Measurements from ENCODE around the gene PSMB9. TPM values are rescaled to one million over a fixed set of nuclear protein-coding genes. Genes with fewer than 3 reads are reported as not detected.

Gene PSMB9
- total RNA-seq, 2 experiments from 2014 or later: 296 to 302 TPM

- peaks cover 53% of the 10 kb centered on the region for H3K4me1 Mint-ChIP-seq (ENCODE audit: low read depth)
- peaks cover 63% of the 10 kb centered on the region for H3K36me3 Mint-ChIP-seq
- no peaks in the 10 kb centered on the region for H3K27me3 Mint-ChIP-seq
- intact Hi-C loops (cut with micrococcal nuclease): no loop called here
- H3K9me3 Mint-ChIP-seq: no peaks in the 10 kb centered on the region
- no peak for DNase-seq
- ChIA-PET POLR2A (interaction anchor here (2.6 kb wide), 1 partner anchor 8 kb away, joined by 11 read pairs; the partner anchor contains the start of gene TAP2), CTCF (interaction anchor here (1.1 to 4.6 kb wide), 3 partner anchors 9 to 39 kb away, joined by 3 to 41 read pairs (median 24); partner anchors contain the start of genes PSMB9, TAP1 and TAP2)
- H3K4me3 Mint-ChIP-seq: no peak overlapping the region
- no peak overlapping the region for H3K27ac Mint-ChIP-seq
Measured at GRCh38 chr6:32829495-32829894, 24.5 kb upstream of the PSMB9 start.

- H3K9me3 Mint-ChIP-seq: no peaks in the 10 kb centered on the region
- intact Hi-C loops (cut with micrococcal nuclease): no loop called here
- CTCF ChIA-PET: no interaction called here
- no peak overlapping the region for H3K4me3 Mint-ChIP-seq
- no peak for DNase-seq
- peaks cover 69% of the 10 kb centered on the region for H3K36me3 Mint-ChIP-seq
- H3K4me1 Mint-ChIP-seq (ENCODE audit: low read depth): peaks cover 59% of the 10 kb centered on the region
- no peaks in the 10 kb centered on the region for H3K27me3 Mint-ChIP-seq
- POLR2A ChIA-PET: no interaction called here
- no peak overlapping the region for H3K27ac Mint-ChIP-seq
Measured at GRCh38 chr6:32830017-32830416, 24.0 kb upstream of the PSMB9 start.

GRCh38 chr6:32830936-32831335 lies 23.1 kb upstream of the PSMB9 start:
- no peaks in the 10 kb centered on the region for H3K9me3 Mint-ChIP-seq
- POLR2A ChIA-PET: no interaction called here
- no peak overlapping the region for H3K4me3 Mint-ChIP-seq
- H3K4me1 Mint-ChIP-seq (ENCODE audit: low read depth): peaks cover 68% of the 10 kb centered on the region
- no peak for DNase-seq
- intact Hi-C loops (cut with micrococcal nuclease): no loop called here
- CTCF ChIA-PET: no interaction called here
- H3K36me3 Mint-ChIP-seq: peaks cover 78% of the 10 kb centered on the region
- no peaks in the 10 kb centered on the region for H3K27me3 Mint-ChIP-seq
- no peak overlapping the region for H3K27ac Mint-ChIP-seq

- ChIA-PET POLR2A (no interaction called here), CTCF (interaction anchor here (4.2 kb wide), 1 partner anchor 36 kb away, joined by 19 read pairs; no protein-coding TSS in a partner anchor)
- peaks cover 89% of the 10 kb centered on the region for H3K36me3 Mint-ChIP-seq
- no peak for DNase-seq
- H3K4me1 Mint-ChIP-seq (ENCODE audit: low read depth): peaks cover 70% of the 10 kb centered on the region
- no peaks in the 10 kb centered on the region for H3K27me3 Mint-ChIP-seq
- intact Hi-C loops (cut with micrococcal nuclease): no loop called here
- no peaks in the 10 kb centered on the region for H3K9me3 Mint-ChIP-seq
- H3K4me3 Mint-ChIP-seq: no peak overlapping the region
- no peak overlapping the region for H3K27ac Mint-ChIP-seq
Measured at GRCh38 chr6:32832535-32832934, 21.5 kb upstream of the PSMB9 start.

- ChIA-PET CTCF (interaction anchor here (4.2 kb wide), 1 partner anchor 35 kb away, joined by 19 read pairs; no protein-coding TSS in a partner anchor), POLR2A (interaction anchor here (0.7 to 1.6 kb wide), 2 partner anchors 11 to 138 kb away, joined by 3 to 4 read pairs; no protein-coding TSS in a partner anchor)
- no peak for DNase-seq
- H3K27ac Mint-ChIP-seq: peak overlapping the region; percentile 8
- H3K27me3 Mint-ChIP-seq: no peaks in the 10 kb centered on the region
- intact Hi-C loops (cut with micrococcal nuclease): no loop called here
- peaks cover 84% of the 10 kb centered on the region for H3K36me3 Mint-ChIP-seq
- peaks cover 62% of the 10 kb centered on the region for H3K4me1 Mint-ChIP-seq (ENCODE audit: low read depth)
- H3K4me3 Mint-ChIP-seq: peak overlapping the region; percentile 21
- H3K9me3 Mint-ChIP-seq: no peaks in the 10 kb centered on the region
Measured at GRCh38 chr6:32833664-32834063, 20.3 kb upstream of the PSMB9 start.

- ChIA-PET POLR2A (interaction anchor here (0.7 kb wide), 1 partner anchor 18 kb away, joined by 3 read pairs; the partner anchor contains the start of genes PSMB9 and TAP1), CTCF (interaction anchor here (0.7 to 4.2 kb wide), 3 partner anchors 9 to 33 kb away, joined by 3 to 19 read pairs (median 4); partner anchors contain the start of gene TAP1)
- Mint-ChIP-seq H3K27me3 (no peaks in the 10 kb centered on the region), H3K9me3 (no peaks in the 10 kb centered on the region), H3K4me1 (ENCODE audit: low read depth) (peaks cover 67% of the 10 kb centered on the region), H3K27ac (peak overlapping the region; percentile 8), H3K4me3 (peak overlapping the region; percentile 73), H3K36me3 (peaks cover 73% of the 10 kb centered on the region)
- DNase-seq: no peak
- intact Hi-C loops (cut with micrococcal nuclease): no loop called here
Measured at GRCh38 chr6:32835167-32835893, 18.7 kb upstream of the PSMB9 start.

GRCh38 chr6:32836873-32837272 lies 17.1 kb upstream of the PSMB9 start:
- DNase-seq: no peak
- ChIA-PET CTCF (interaction anchor here (3.9 to 11.9 kb wide), 2 partner anchors 26 to 148 kb away, joined by 51 to 917 read pairs; partner anchors contain the start of genes PSMB9 and TAP1), POLR2A (interaction anchor here (2.6 to 9.8 kb wide), 4 partner anchors 9 to 134 kb away, joined by 9 to 313 read pairs (median 28); partner anchors contain the start of genes PSMB9 and TAP1)
- Mint-ChIP-seq H3K4me1 (ENCODE audit: low read depth) (peaks cover 80% of the 10 kb centered on the region), H3K27me3 (no peaks in the 10 kb centered on the region), H3K9me3 (no peaks in the 10 kb centered on the region), H3K4me3 (peak overlapping the region; percentile 73), H3K36me3 (peaks cover 73% of the 10 kb centered on the region), H3K27ac (peak overlapping the region; percentile 91)
- intact Hi-C loops (cut with micrococcal nuclease): no loop called here

- H3K27me3 Mint-ChIP-seq: no peaks in the 10 kb centered on the region
- ChIA-PET CTCF (interaction anchor here (0.9 to 11.9 kb wide), 25 partner anchors 10 to 434 kb away, joined by 3 to 917 read pairs (median 11); partner anchors contain the start of genes BRD2, HLA-DMA, PSMB9 and RPS18), POLR2A (interaction anchor here (0.9 to 9.8 kb wide), 12 partner anchors 9 to 143 kb away, joined by 3 to 313 read pairs (median 8); partner anchors contain the start of genes HLA-DMA, PSMB9 and TAP1)
- peak; percentile 40 for DNase-seq
- H3K4me3 Mint-ChIP-seq: peak overlapping the region; percentile 73
- peak overlapping the region; percentile 91 for H3K27ac Mint-ChIP-seq
- no peaks in the 10 kb centered on the region for H3K9me3 Mint-ChIP-seq
- intact Hi-C loops (cut with micrococcal nuclease): loop anchor here (1.0 kb wide), 2 partner anchors 17 to 31 kb away; partner anchors contain the start of gene PSMB9
- H3K36me3 Mint-ChIP-seq: peaks cover 75% of the 10 kb centered on the region
- H3K4me1 Mint-ChIP-seq (ENCODE audit: low read depth): peaks cover 83% of the 10 kb centered on the region
Measured at GRCh38 chr6:32837651-32838113, 16.3 kb upstream of the PSMB9 start.

GRCh38 chr6:32838114-32838958 lies 15.7 kb upstream of the PSMB9 start, which contains the start of gene TAP2:
TSS of gene TAP2 (minus strand) at chr6:32838739. CDS start at chr6:32838233, 506 bp downstream.
- intact Hi-C loops (cut with micrococcal nuclease): loop anchor here (1.0 kb wide), 2 partner anchors 16 to 30 kb away; partner anchors contain the start of gene PSMB9
- ChIA-PET CTCF (interaction anchor here (0.6 to 11.9 kb wide), 47 partner anchors 10 to 646 kb away, joined by 3 to 917 read pairs (median 5); partner anchors contain the start of genes BRD2, GPSM3, HLA-DMA and HLA-DMB), POLR2A (interaction anchor here (0.6 to 9.8 kb wide), 17 partner anchors 8 to 440 kb away, joined by 3 to 313 read pairs (median 5); partner anchors contain the start of genes HLA-DMA, PSMB9 and TAP1)
- peaks cover 76% of the 10 kb centered on the region for H3K4me1 Mint-ChIP-seq (ENCODE audit: low read depth)
- peaks cover 76% of the 10 kb centered on the region for H3K36me3 Mint-ChIP-seq
- peak within 1 kb of the TSS; percentile 91 for H3K27ac Mint-ChIP-seq
- DNase-seq: peak; percentile 98
- no peaks in the 10 kb centered on the region for H3K27me3 Mint-ChIP-seq
- no peaks in the 10 kb centered on the region for H3K9me3 Mint-ChIP-seq
- H3K4me3 Mint-ChIP-seq: peak within 1 kb of the TSS; percentile 73

- Mint-ChIP-seq H3K9me3 (no peaks in the 10 kb centered on the region), H3K27me3 (no peaks in the 10 kb centered on the region), H3K36me3 (peaks cover 75% of the 10 kb centered on the region), H3K4me1 (ENCODE audit: low read depth) (peaks cover 66% of the 10 kb centered on the region), H3K27ac (peak overlapping the region; percentile 54), H3K4me3 (no peak overlapping the region)
- intact Hi-C loops (cut with micrococcal nuclease): no loop called here
- ChIA-PET CTCF (interaction anchor here (0.8 to 11.9 kb wide), 25 partner anchors 11 to 432 kb away, joined by 3 to 917 read pairs (median 10); partner anchors contain the start of genes BRD2, HLA-DMA, PSMB9 and RPS18), POLR2A (interaction anchor here (1.3 to 9.8 kb wide), 7 partner anchors 7 to 439 kb away, joined by 3 to 313 read pairs (median 9); partner anchors contain the start of genes PSMB9 and TAP1)
- no peak for DNase-seq
Measured at GRCh38 chr6:32839356-32839755, 14.6 kb upstream of the PSMB9 start.

Measured in activated CD4-positive, alpha-beta memory T cell treated with anti-CD3 and anti-CD28 coated beads for 36 hours (primary cell).